A549 (cell line): ENCODE data around the gene CACNA1F.

Experiments used
- BCL3 ChIP-seq: fragments of >200 bp; sonication (Bioruptor Twin); formaldehyde crosslinking; IDR thresholded peaks from 3 replicates; pipeline ENCODE4 v1.6.1; 2016
- CBX2 ChIP-seq: fragments of 200-600 bp; sonication (generic); IDR thresholded peaks from 2 replicates; pipeline ENCODE4 v1.6.1; 2016; ENCODE audit warnings: low read depth, mild to moderate bottlenecking, borderline replicate concordance
- CEBPB ChIP-seq, 2 experiments: fragments of >200 bp in 1 of 2; sonication (Bioruptor Twin) in 1 of 2; formaldehyde crosslinking in 1 of 2; IDR thresholded peaks; 2 replicates each; pipeline ENCODE4 v1.6.1; 2012 to 2016
- CTCF ChIP-seq: fragments of >200 bp; sonication (Bioruptor Twin); formaldehyde crosslinking; IDR thresholded peaks from 3 replicates; pipeline ENCODE4 v1.5.1; 2016
- EP300 ChIP-seq, 2 experiments: fragments of >200 bp; sonication (Bioruptor Twin); formaldehyde crosslinking; IDR thresholded peaks; 2 replicates in 1 of 2; 3 replicates in 1 of 2; pipeline ENCODE4 v1.6.1; 2016 to 2017
- MAFK ChIP-seq: fragments of 450-650 bp; IDR thresholded peaks from 2 replicates; pipeline ENCODE4 v1.6.1; 2014; ENCODE audit not compliant: partially characterized antibody
- MYC ChIP-seq: IDR thresholded peaks from 2 replicates; pipeline ENCODE4 v1.6.1; 2012; ENCODE audit warnings: mild to moderate bottlenecking, inconsistent platforms, low read length, improper control_type of control experiment, borderline replicate concordance
- NR3C1 ChIP-seq: fragments of >200 bp; sonication (Bioruptor Twin); formaldehyde crosslinking; IDR thresholded peaks from 3 replicates; pipeline ENCODE4 v1.6.1; 2017
- PBX3 ChIP-seq: IDR thresholded peaks from 2 replicates; pipeline ENCODE4 v1.6.1; 2012
- RAD21 ChIP-seq, 2 experiments: fragments of >200 bp in 1 of 2; sonication (Bioruptor Twin) in 1 of 2; formaldehyde crosslinking in 1 of 2; IDR thresholded peaks in 1 of 2; conservative IDR thresholded peaks in 1 of 2; 2 replicates in 1 of 2; 3 replicates in 1 of 2; pipeline ENCODE4 v1.6.1; 2012 to 2018; ENCODE audit warnings: inconsistent platforms in 1 of 2
- REST ChIP-seq: fragments of 200-600 bp; sonication (generic); IDR thresholded peaks from 2 replicates; pipeline ENCODE4 v1.6.1; 2016; ENCODE audit warnings: antibody characterized with exemption, mild to moderate bottlenecking, moderate library complexity
- RFX5 ChIP-seq: fragments of 450-650 bp; IDR thresholded peaks from 2 replicates; pipeline ENCODE4 v1.7.1; 2014; ENCODE audit warnings: antibody characterized with exemption, mild to moderate bottlenecking, moderate library complexity
- SMC3 ChIP-seq: fragments of >200 bp; sonication (Bioruptor Twin); formaldehyde crosslinking; IDR thresholded peaks from 3 replicates; pipeline ENCODE4 v1.6.1; 2018; ENCODE audit warnings: inconsistent platforms
- ZFP36 ChIP-seq: fragments of 450-650 bp; IDR thresholded peaks from 2 replicates; pipeline ENCODE4 v1.6.1; 2014; ENCODE audit warnings: borderline replicate concordance; ENCODE audit not compliant: partially characterized antibody

- TF ChIP-seq BCL3 = no peak
- no peak for TF ChIP-seq MAFK
- TF ChIP-seq RFX5 = no peak
- TF ChIP-seq CTCF = no peak
- no peak for TF ChIP-seq ZFP36
- TF ChIP-seq CBX2 = no peak
- TF ChIP-seq NR3C1 = no peak
- TF ChIP-seq PBX3 = no peak
- TF ChIP-seq MYC = no peak
- TF ChIP-seq EP300 (IDR thresholded peaks at IDR 0.05) = no peak
- no peak for TF ChIP-seq RAD21 (conservative IDR thresholded peaks at IDR 0.05 in 1 of 2, IDR thresholded peaks at IDR 0.05 in 1 of 2)
- no peak for TF ChIP-seq REST
- TF ChIP-seq SMC3 = no peak
- TF ChIP-seq CEBPB (IDR thresholded peaks at IDR 0.05) = no peak
Observed at GRCh38 chrX:49161632-49162031, 71.5 kb downstream of the CACNA1F start.
